Gastrocnemius medialis (tissue), 4 donors: ENCODE results near the gene ZNF69. TPM values are rescaled to one million over a fixed set of nuclear protein-coding genes. Genes with fewer than 3 reads are reported as not detected.
A peak's percentile ranks its signal among the peaks of the same experiment; 100 is the strongest.

Source experiments
- ATAC-seq, 2 donors: fragments of 150-250 bp; one replicate each; pipeline ENCODE4 v1.9.1; 2016
- DNase-seq, 2 donors: peaks; one replicate each; pipeline ENCODE4 v3.0.0-alpha.2; 2019
- H3K27ac ChIP-seq, 4 donors: fragments of 200-600 bp; sonication (generic); 1 replicate in 1 of 4; 2 replicates in 3 of 4; pipeline ENCODE4 v1.5.1; 2016 to 2018; ENCODE audit warnings: mild to moderate bottlenecking in 2 of 4, moderate library complexity in 1 of 4
- H3K27me3 ChIP-seq, 3 donors: fragments of 200-600 bp; sonication (generic) in 2 of 3; 1 replicate in 1 of 3; 2 replicates in 2 of 3; pipeline versions ENCODE4 v1.5.1 to v1.6.0; 2016 to 2019; ENCODE audit warnings: mild to moderate bottlenecking in 1 of 3, moderate library complexity in 1 of 3
- H3K36me3 ChIP-seq, 2 donors: fragments of 200-600 bp; sonication (generic) in 1 of 2; one replicate each; pipeline ENCODE4 v1.5.1; 2017 to 2018
- H3K4me1 ChIP-seq, 2 donors: fragments of 200-600 bp; sonication (generic) in 1 of 2; one replicate each; pipeline ENCODE4 v1.5.1; 2016 to 2017; ENCODE audit warnings: mild to moderate bottlenecking in 2 of 2
- H3K4me3 ChIP-seq, 4 donors: fragments of 200-600 bp; sonication (generic) in 3 of 4; 1 replicate in 1 of 4; 2 replicates in 3 of 4; pipeline ENCODE4 v1.5.1; 2016 to 2019; ENCODE audit warnings: mild to moderate bottlenecking in 2 of 4
- H3K9me3 ChIP-seq, 3 donors: fragments of 200-600 bp; sonication (generic) in 2 of 3; 1 replicate in 1 of 3; 2 replicates in 2 of 3; pipeline ENCODE4 v1.5.1; 2016 to 2019
- CTCF ChIP-seq, 5 experiments: fragments of 450-650 bp in 3 of 5; fragments of 200-600 bp in 2 of 5; sonication (generic) in 2 of 5; IDR thresholded peaks in 4 of 5; conservative IDR thresholded peaks in 1 of 5; 1 replicate in 4 of 5; 2 replicates in 1 of 5; pipeline ENCODE4 v1.5.1; 2016 to 2019; ENCODE audit warnings: antibody characterized with exemption in 5 of 5, mild to moderate bottlenecking in 3 of 5, moderate library complexity in 3 of 5
- POLR2A ChIP-seq, 2 donors: fragments of 450-650 bp; IDR thresholded peaks; one replicate each; pipeline ENCODE4 v1.6.1; 2017; ENCODE audit warnings: antibody characterized with exemption in 2 of 2, mild to moderate bottlenecking in 2 of 2, moderate library complexity in 2 of 2
- in situ Hi-C, 4 donors: fragments of 200-750 bp; cut with MboI; loops; one replicate each; pipeline versions ENCODE4 v1.15.0 to v1.8.0; 2017; ENCODE audit warnings: low sequenced_read_pairs in 4 of 4
- intact Hi-C: fragments of 100-400 bp; cut with DNase I; formaldehyde crosslinking; loops from one replicate; pipeline ENCODE4 v1.15.1; 2023; ENCODE audit warnings: low total_unique reads
- total RNA-seq, 4 donors: library from RNA; depleted of rRNA; stranded (reverse); fragments of >200 nt; gene quantifications; one replicate each; pipeline versions ENCODE4 v1.1.0 to v1.2.3, GENCODE V29; 2016

ZNF69 gene
- total RNA-seq, 4 donors from 2014 or later: 0.22 to 2.8 (median 1.8) TPM

- Histone ChIP-seq H3K27me3 (no peaks in the 10 kb centered on the region), H3K4me1 (no peaks in the 10 kb centered on the region), H3K4me3 (no peak overlapping the region), H3K36me3 (peaks cover 3 to 53% of the 10 kb centered on the region in 2 donors), H3K9me3 (peaks cover 12 to 68% (median 42%) of the 10 kb centered on the region in 3 donors), H3K27ac (no peak overlapping the region)
- intact Hi-C loops: no loop called here
- no peak for TF ChIP-seq POLR2A (IDR thresholded peaks at IDR 0.05)
- no peak for TF ChIP-seq CTCF (IDR thresholded peaks at IDR 0.05 in 4 of 5, conservative IDR thresholded peaks at IDR 0.05 in 1 of 5)
- in situ Hi-C loops: no loop called here
- no peak for DNase-seq
- no peak for ATAC-seq
These were observed 54.6 kb downstream of the ZNF69 start for GRCh38 chr19:11942008-11942842.

- peaks cover 9 to 59% of the 10 kb centered on the region in 2 donors for H3K36me3 ChIP-seq
These were observed 55.2 kb downstream of the ZNF69 start for GRCh38 chr19:11942843-11943108.

GRCh38 chr19:11944656-11945055, 57.1 kb downstream of the ZNF69 start:
- no peak for ATAC-seq
- Histone ChIP-seq H3K4me3 (peak overlapping the region in 1 of 4 donors; percentile 31), H3K36me3 (peaks cover 26 to 78% of the 10 kb centered on the region in 2 donors), H3K27ac (no peak overlapping the region), H3K4me1 (no peaks in the 10 kb centered on the region), H3K27me3 (no peaks in the 10 kb centered on the region), H3K9me3 (peaks cover 12 to 89% (median 62%) of the 10 kb centered on the region in 3 donors)
- intact Hi-C loops (no loop called here), in situ Hi-C loops (no loop called here)
- DNase-seq: no peak
- no peak for TF ChIP-seq CTCF (IDR thresholded peaks at IDR 0.05 in 4 of 5, conservative IDR thresholded peaks at IDR 0.05 in 1 of 5)

More at GRCh38 chr19:11942843-11943108, 55.2 kb downstream of the ZNF69 start:
- H3K4me1 ChIP-seq: no peaks in the 10 kb centered on the region
- intact Hi-C loops (no loop called here), in situ Hi-C loops (no loop called here)
- H3K27ac ChIP-seq: no peak overlapping the region
- no peak for TF ChIP-seq CTCF (IDR thresholded peaks at IDR 0.05 in 4 of 5, conservative IDR thresholded peaks at IDR 0.05 in 1 of 5)
- no peak for TF ChIP-seq POLR2A (IDR thresholded peaks at IDR 0.05)
- peak overlapping the region in 1 of 4 donors; percentile 17 for H3K4me3 ChIP-seq
- DNase-seq (no peak), ATAC-seq (no peak)
- no peaks in the 10 kb centered on the region for H3K27me3 ChIP-seq
- peaks cover 12 to 72% (median 46%) of the 10 kb centered on the region in 3 donors for H3K9me3 ChIP-seq

GRCh38 chr19:11948646-11949045, 61.1 kb downstream of the ZNF69 start:
- no peak for DNase-seq
- H3K4me3 ChIP-seq: peak overlapping the region in 1 of 4 donors; percentile 12
- in situ Hi-C loops: no loop called here

More at GRCh38 chr19:11948646-11949045, 61.1 kb downstream of the ZNF69 start:
- Histone ChIP-seq H3K9me3 (peaks cover 21 to 92% (median 57%) of the 10 kb centered on the region in 3 donors), H3K27ac (no peak overlapping the region), H3K27me3 (peaks cover 0 to 5% (median 0%) of the 10 kb centered on the region in 3 donors), H3K4me1 (no peaks in the 10 kb centered on the region), H3K36me3 (peaks cover 34 to 90% of the 10 kb centered on the region in 2 donors)
- TF ChIP-seq POLR2A (IDR thresholded peaks at IDR 0.05) (no peak), CTCF (IDR thresholded peaks at IDR 0.05 in 4 of 5, conservative IDR thresholded peaks at IDR 0.05 in 1 of 5) (no peak)
- intact Hi-C loops: no loop called here
- ATAC-seq: no peak
